ENCODE measurements around the gene CNR2. TPM values are rescaled to one million over a fixed set of nuclear protein-coding genes. Genes with fewer than 3 reads are reported as not detected.

The CNR2 gene
- total and polyA plus RNA-seq, 7 donors = 0.23 to 4.2 TPM; not detected in 5

DNA sequence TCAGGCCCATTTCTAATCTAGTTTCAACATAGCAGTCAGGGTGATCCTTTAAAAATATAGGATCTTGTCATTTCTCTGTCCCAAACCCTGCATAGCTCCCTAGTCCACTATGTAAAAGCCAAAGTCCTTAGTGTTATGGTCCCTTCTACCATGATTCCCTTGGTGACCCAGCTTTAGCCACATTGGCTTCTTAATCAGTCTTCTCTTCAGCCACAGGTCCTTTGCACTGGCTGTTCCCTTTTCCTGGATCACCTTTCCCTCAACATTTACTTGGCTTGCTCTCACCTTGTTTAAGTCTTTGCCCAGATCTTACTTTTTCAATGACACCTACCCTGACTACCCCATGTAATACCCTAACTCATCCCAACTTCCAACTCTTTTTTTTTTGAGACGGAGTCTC, 33.4 kb downstream of the CNR2 start:
- intact Hi-C loops (cut with DNase I) = no loop called here
- no peak for DNase-seq
- Histone ChIP-seq H3K27me3 (no peaks in the 10 kb centered on the region), H3K27ac (no peak overlapping the region), H3K4me1 (no peaks in the 10 kb centered on the region), H3K9me3 (peaks cover 0 to 23% (median 15%) of the 10 kb centered on the region in 4 donors), H3K4me3 (no peak overlapping the region), H3K36me3 (no peaks in the 10 kb centered on the region)
- 100% methylated on average over 1 of the region's 1 CpG for WGBS, 2 donors
- TF ChIP-seq POLR2AphosphoS5 (IDR thresholded peaks at IDR 0.05) (no peak), POLR2A (IDR thresholded peaks at IDR 0.05) (no peak), EP300 (IDR thresholded peaks at IDR 0.05) (no peak)
- TF ChIP-seq, protein P1, sequence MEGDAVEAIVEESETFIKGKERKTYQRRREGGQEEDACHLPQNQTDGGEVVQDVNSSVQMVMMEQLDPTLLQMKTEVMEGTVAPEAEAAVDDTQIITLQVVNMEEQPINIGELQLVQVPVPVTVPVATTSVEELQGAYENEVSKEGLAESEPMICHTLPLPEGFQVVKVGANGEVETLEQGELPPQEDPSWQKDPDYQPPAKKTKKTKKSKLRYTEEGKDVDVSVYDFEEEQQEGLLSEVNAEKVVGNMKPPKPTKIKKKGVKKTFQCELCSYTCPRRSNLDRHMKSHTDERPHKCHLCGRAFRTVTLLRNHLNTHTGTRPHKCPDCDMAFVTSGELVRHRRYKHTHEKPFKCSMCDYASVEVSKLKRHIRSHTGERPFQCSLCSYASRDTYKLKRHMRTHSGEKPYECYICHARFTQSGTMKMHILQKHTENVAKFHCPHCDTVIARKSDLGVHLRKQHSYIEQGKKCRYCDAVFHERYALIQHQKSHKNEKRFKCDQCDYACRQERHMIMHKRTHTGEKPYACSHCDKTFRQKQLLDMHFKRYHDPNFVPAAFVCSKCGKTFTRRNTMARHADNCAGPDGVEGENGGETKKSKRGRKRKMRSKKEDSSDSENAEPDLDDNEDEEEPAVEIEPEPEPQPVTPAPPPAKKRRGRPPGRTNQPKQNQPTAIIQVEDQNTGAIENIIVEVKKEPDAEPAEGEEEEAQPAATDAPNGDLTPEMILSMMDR (IDR thresholded peaks at IDR 0.05) = no peak

DNA sequence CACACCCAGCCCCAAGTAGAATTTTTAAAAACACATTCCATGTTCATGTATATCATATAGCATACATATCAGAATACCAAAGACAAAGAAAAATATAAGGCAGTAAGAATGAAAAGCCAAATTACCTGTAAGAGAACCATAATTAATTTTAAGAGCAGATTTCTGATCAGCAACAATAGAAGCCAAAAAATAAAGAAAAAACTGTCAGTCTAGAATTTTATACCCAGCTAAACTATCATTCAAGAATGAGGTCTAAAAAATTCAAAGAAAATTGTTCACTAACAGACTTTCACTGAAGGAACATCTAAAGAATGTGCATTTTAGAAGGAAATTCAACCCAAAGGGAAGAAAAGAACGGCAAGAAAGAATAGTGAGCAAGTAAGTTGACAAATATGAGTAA, 34.5 kb downstream of the CNR2 start:
- DNase-seq = no peak
- 79% methylated on average over 1 of the region's 1 CpG for WGBS, 2 donors
- Histone ChIP-seq H3K27ac (no peak overlapping the region), H3K4me1 (no peaks in the 10 kb centered on the region), H3K9me3 (peaks cover 0 to 23% (median 15%) of the 10 kb centered on the region in 4 donors), H3K27me3 (no peaks in the 10 kb centered on the region), H3K36me3 (no peaks in the 10 kb centered on the region), H3K4me3 (no peak overlapping the region)
- TF ChIP-seq EP300 (IDR thresholded peaks at IDR 0.05) (no peak), POLR2A (IDR thresholded peaks at IDR 0.05) (no peak), POLR2AphosphoS5 (IDR thresholded peaks at IDR 0.05) (no peak)
- TF ChIP-seq, protein P1 (IDR thresholded peaks at IDR 0.05) = no peak
- intact Hi-C loops (cut with DNase I) = no loop called here

DNA sequence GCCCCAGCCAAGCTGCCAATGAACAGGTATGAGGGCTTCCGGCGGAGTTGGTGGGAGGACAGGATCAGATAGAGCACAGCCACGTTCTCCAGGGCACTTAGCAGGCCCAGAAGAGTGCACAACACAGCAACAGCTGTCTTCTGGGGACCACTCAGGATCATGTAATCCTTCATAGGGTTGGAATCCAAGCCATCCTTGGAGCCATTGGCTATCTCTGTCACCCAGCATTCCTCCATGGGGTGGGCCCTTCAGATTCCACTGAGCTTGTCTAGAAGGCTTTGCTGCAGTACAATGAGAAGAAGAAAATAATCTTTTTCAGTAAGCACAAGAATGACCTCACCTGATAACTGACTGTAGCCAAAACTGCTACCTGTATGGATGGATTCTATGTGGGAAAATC, 37.8 kb downstream of the CNR2 start:
- WGBS, 2 donors = 79 to 90% methylated on average over 3 of the region's 3 CpGs
- H3K27ac ChIP-seq = no peak overlapping the region
- no peaks in the 10 kb centered on the region for H3K36me3 ChIP-seq
- no peak for DNase-seq
- H3K4me1 ChIP-seq = no peaks in the 10 kb centered on the region
- no peak overlapping the region for H3K4me3 ChIP-seq
- H3K9me3 ChIP-seq = peaks cover 0 to 23% (median 15%) of the 10 kb centered on the region in 4 donors
- TF ChIP-seq EP300 (IDR thresholded peaks at IDR 0.05) = no peak
- no peak for TF ChIP-seq POLR2A (IDR thresholded peaks at IDR 0.05)
- TF ChIP-seq POLR2AphosphoS5 (IDR thresholded peaks at IDR 0.05) = no peak
- TF ChIP-seq, protein P1 (IDR thresholded peaks at IDR 0.05) = no peak
- intact Hi-C loops (cut with DNase I) = no loop called here
- no peaks in the 10 kb centered on the region for H3K27me3 ChIP-seq

DNA sequence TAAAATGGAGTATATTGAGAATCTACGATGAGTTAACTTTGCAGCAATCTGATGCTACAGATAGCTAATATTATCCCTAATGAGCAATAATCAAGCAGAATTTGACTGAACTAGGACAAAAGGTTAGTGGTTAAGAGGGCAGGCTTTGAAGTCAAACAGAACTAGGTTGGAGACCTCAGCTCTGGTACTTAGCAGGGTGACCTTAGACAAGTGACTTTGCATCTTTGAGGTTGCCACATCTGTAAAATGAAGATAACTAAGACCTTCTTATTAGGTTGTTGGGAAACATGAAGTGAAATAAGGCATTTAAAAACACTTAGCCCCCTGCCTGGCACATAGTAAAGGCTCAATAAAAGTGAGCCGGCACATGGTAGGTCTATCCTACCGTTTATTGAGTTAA, 40.7 kb downstream of the CNR2 start:
- Histone ChIP-seq H3K4me3 (no peak overlapping the region), H3K4me1 (peaks cover 0 to 14% (median 7%) of the 10 kb centered on the region in 4 donors), H3K27ac (no peak overlapping the region), H3K9me3 (no peaks in the 10 kb centered on the region), H3K27me3 (no peaks in the 10 kb centered on the region), H3K36me3 (no peaks in the 10 kb centered on the region)
- 71 to 91% methylated on average over 3 of the region's 3 CpGs for WGBS, 2 donors
- DNase-seq = no peak
- TF ChIP-seq POLR2A (IDR thresholded peaks at IDR 0.05) (no peak), EP300 (IDR thresholded peaks at IDR 0.05) (no peak), POLR2AphosphoS5 (IDR thresholded peaks at IDR 0.05) (no peak)
- TF ChIP-seq, protein P1 (IDR thresholded peaks at IDR 0.05) = no peak
- intact Hi-C loops (cut with DNase I) = no loop called here

DNA sequence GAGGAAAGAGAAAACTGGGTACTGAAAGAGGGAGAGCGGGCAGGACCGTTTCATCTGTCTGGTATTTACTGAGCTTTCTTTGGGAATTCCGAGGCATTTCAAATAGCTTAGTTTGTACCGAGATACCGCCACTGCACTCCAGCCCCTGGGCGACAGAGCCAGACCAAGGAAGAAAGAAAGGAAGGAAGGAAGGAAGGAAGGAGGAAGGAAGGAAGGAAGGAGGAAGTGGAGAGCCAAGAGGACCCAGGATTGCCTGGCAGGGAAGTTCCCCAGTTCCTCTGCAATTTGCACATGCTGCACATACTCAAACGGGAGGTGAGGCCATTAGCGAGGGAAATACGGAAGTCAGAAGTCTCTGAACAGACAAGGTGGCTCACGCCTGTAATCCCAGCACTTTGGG, 44.1 kb downstream of the CNR2 start:
- 65 to 68% methylated on average over 10 of the region's 10 CpGs for WGBS, 2 donors
- no peaks in the 10 kb centered on the region for H3K27me3 ChIP-seq
- H3K4me3 ChIP-seq = peak overlapping the region; percentile 77 to 96 (median 84)
- intact Hi-C loops (cut with DNase I) = loop anchor here (2.0 to 10.0 kb wide), 4 partner anchors 44 to 158 kb away; partner anchors contain the start of genes GALE, HMGCL and PITHD1
- no peaks in the 10 kb centered on the region for H3K9me3 ChIP-seq
- peaks cover 0 to 23% (median 14%) of the 10 kb centered on the region in 4 donors for H3K4me1 ChIP-seq
- H3K27ac ChIP-seq = peak overlapping the region; percentile 71 to 81 (median 78)
- DNase-seq = no peak
- no peak for TF ChIP-seq POLR2A (IDR thresholded peaks at IDR 0.05)
- TF ChIP-seq POLR2AphosphoS5 (IDR thresholded peaks at IDR 0.05) = no peak
- TF ChIP-seq EP300 (IDR thresholded peaks at IDR 0.05) = no peak
- TF ChIP-seq, protein P1 (IDR thresholded peaks at IDR 0.05) = no peak
- peaks cover 0 to 11% (median 3%) of the 10 kb centered on the region in 4 donors for H3K36me3 ChIP-seq
